ENCODE results near the gene ATF7.
"Not testable (repeated sequence)": the region's sequence is repeated elsewhere in the genome, so short reads cannot be mapped to it uniquely, and the experiment has no call there.

ATF7 gene

GRCh38 chr12:53482626-53483168, 143.5 kb downstream of the ATF7 start:
- no peak for DNase-seq (ENCODE audit: low spot score)

DNA sequence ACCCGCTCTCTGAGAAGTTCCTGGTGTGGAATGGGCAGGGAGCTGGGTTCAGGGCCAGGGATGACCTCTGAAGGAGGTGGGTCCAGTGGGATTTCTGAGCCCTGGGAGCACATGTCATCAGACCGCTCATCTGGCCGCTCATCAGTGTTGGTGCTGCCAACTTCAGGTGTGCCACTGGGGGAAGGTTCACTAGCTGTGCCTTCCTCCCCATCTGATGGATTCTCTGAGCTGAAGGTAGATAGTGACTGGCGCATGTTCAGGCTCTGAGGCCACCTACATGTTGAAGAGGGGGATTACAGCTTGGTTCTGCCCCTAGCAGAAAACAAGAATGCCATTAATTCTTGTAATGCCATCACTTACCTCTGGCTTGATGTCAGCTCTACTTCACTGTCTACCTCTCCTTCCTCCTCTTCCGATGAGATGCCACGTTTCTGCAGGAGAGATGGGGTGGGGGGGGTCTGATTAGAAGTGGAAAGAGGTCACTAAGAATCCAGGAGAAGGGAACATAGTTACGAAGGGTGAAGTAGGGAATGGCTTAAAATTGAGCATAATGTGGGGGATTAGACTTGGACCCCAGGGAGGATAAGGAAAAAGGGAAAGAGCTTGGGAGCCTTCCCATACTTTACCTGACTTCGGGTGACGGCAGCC, 144.1 kb downstream of the ATF7 start:
- no peak for DNase-seq (ENCODE audit: low spot score)

DNA sequence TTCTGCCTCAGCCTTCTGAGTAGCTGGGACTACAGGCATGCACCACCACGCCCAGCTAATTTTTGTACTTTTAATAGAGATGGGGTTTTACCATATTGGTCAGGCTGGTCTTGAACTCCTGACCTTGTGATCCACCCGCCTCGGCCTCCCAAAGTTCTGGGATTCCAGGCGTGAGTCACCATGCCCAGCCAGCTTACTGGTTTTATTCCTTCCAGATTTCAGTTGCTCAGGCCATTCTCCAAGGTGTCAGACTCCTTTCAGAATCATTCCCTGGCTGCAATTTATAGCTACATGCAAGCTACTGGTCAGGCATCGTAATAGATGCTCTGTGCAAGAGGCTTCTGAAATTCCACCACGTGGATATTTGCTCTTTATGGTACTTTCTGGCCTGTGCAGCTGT, 144.7 kb downstream of the ATF7 start:
- not testable (repeated sequence) for DNase-seq (ENCODE audit: low spot score)

- DNase-seq (ENCODE audit: low spot score), result no peak
Observed at GRCh38 chr12:53480491-53481442, 145.4 kb downstream of the ATF7 start.

GRCh38 chr12:53479331-53479730, 146.9 kb downstream of the ATF7 start:
- no peak for DNase-seq (ENCODE audit: low spot score)

- DNase-seq (ENCODE audit: low spot score), result no peak
Observed at GRCh38 chr12:53478865-53479264, 147.3 kb downstream of the ATF7 start.

DNA sequence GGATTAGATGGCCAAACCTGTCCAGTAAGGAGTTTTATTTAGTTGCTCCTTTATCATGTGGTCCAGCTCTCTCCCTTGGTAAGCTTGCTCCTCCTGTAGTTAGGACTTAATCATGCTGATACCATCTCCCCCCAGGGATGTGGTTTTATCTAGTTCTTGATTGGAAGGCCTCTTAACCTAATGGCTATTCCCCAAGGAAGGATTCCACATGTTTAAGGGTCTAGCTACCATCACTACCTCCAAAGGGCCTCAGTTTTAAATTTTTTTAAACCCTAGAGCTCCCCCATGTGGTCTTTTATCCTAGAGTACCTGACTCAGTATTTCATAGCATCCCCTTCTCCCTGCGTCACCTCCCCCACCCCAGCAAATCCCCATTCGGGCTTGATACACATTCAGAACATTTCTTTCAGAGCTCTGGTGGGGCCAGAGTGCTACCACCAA, 149.4 kb downstream of the ATF7 start:
- DNase-seq (ENCODE audit: low spot score), result no peak

GRCh38 chr12:53474819-53475218, 151.4 kb downstream of the ATF7 start:
- DNase-seq (ENCODE audit: low spot score), result no peak

GRCh38 chr12:53474077-53474476, 152.1 kb downstream of the ATF7 start:
- no peak for DNase-seq (ENCODE audit: low spot score)

DNA sequence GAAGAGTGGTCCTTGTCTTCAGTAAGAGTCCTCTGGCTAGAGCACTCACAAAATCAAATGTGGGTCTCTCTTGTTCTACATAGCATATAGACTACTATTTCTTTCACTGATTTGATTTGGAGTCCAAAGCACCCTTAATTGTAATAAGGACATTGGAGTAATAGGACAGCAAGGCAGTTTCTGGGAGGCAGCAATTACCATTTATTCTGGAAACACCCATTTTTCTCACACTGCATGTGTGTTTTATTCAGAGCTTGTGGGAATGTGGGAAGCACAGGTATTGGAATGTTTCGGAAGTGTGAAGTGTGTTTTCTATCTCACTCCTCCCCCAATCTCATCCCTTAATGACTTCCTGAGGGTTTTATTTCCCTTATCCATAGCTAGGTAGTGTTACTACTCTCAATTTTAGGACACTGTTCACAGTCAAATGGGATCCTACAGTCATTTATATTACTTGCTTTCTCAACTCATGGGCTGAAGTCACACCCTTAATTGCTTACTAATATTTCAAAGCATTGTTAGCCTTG, 154.1 kb downstream of the ATF7 start:
- DNase-seq (ENCODE audit: low spot score), result no peak

- DNase-seq (ENCODE audit: low spot score), result no peak
Observed at GRCh38 chr12:53468282-53468681, 157.9 kb downstream of the ATF7 start.

DNA sequence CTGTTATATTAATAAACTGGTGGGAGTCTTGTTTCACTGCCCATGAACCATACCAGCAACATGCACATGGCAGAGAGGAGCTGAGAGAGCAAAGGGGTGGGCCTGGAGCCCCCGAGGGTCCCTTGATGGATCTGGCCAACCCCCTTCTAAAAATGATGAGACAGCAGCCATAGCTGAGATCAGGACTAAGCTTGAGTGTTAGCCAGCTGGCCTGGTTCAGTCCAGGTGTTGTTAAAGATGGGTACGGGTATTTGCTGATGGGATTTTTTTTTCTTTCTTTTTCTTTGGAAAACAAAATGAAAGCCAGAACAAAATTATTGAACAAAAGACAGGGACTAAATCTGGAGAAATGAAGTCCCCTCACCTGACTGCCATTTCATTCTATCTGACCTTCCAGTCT, 158.3 kb downstream of the ATF7 start:
- DNase-seq (ENCODE audit: low spot score), result no peak

- DNase-seq (ENCODE audit: low spot score), result no peak
Observed at GRCh38 chr12:53467082-53467481, 159.1 kb downstream of the ATF7 start.

GRCh38 chr12:53466640-53467039, 159.5 kb downstream of the ATF7 start:
- DNase-seq (ENCODE audit: low spot score), result no peak

DNA sequence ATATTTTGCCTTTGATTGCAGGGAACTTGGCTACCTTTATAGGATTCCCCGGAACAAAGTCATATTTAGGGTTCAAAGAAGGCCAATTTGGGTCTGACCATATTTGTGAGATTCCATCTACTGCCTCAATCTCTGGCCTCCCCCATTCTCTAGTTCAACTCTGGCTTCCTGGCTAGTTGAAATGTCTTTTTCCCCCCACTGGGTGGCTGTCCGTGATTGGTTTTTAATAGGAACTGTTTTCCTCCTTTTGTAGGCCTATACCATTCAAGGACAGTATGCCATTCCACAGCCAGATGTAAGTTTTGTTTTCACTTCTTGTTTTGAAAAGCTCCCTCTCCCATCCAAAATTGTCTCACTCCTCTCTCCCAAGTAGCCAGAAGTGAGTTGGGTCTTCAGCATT, 160.5 kb downstream of the ATF7 start:
- DNase-seq (ENCODE audit: low spot score), result no peak

DNA sequence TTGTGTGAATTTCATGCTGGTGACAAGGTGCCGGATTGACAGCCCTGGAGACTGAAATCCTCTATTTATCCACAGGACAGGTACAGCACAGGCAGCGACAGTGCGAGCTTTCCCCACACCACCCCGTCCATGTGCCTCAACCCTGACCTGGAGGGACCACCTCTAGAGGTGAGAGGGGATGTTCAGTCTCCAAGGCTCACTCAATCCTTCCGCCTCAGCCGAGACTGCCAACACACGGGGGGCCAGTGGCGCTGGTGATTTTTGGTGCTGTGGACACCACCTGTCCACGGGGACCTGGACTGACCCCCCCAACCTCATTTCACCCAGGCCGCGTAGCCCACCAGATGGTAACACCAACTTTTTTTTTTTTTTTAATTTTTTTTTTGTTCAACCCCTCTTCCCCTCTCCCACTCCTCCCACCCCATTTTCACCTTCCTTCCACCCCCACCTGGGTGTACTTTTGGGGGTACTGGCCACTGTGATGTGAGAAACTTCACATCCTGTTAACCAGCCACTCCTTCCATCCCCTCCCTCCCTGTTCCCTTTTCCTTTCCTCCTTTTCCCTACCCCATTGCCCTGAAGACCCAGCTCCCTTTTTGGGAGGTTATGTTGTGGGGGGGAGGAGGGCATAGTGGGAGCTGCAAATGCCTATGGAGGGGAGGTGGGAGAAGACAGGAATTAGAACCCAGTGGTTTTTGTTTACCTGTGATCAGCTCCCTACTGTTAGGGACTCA, 161.3 kb downstream of the ATF7 start:
- no peak for DNase-seq (ENCODE audit: low spot score)

- no peak for DNase-seq (ENCODE audit: low spot score)
Observed at GRCh38 chr12:53463802-53464560, 162.2 kb downstream of the ATF7 start.

- no peak for DNase-seq (ENCODE audit: low spot score)
Observed at GRCh38 chr12:53462935-53463334, 163.2 kb downstream of the ATF7 start.

DNA sequence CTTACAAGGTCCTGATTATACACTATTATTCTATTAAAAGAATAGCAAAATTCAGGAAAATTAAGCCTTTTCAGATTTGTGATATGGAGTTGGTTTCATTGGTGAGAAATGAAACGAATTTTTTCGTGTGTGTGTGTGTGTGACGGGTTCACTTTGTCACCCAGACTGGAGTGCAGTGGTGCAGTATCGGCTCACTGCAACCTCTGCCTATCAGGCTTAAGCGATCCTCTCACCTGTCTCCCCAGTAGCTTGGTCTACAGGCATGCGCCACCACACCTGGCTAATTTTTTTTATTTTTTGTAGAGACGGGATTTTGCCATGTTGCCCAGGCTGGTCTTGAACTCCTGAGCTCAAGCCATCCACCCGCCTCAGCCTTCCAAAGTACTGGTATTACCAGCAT, 164.6 kb downstream of the ATF7 start:
- no peak for DNase-seq (ENCODE audit: low spot score)

DNA sequence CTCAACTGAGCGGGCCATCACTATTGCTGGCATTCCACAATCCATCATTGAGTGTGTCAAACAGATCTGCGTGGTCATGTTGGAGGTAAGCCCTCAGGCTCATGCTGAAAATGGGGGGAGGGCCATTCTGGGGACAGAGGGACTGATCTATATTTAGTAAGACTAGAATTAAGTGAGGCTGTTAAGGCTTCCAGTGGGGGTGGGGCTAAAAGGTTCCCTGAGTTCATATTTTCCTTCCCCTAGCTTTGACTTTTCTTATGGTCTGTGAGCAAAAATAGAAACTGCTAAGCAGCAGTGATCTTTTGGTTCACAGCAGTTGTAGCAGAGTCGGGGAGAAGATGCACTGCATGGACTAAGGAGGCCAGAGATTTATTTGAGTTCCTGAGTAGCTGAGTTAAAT, 165.1 kb downstream of the ATF7 start:
- DNase-seq (ENCODE audit: low spot score), result no peak

- DNase-seq (ENCODE audit: low spot score), result no peak
Observed at GRCh38 chr12:53459097-53459496, 167.1 kb downstream of the ATF7 start.

Measured in left forelimb (tissue), 1 donor.